BE2C (cell line): ENCODE data around the gene TPBGL.

ENCODE experiments used
- DNase-seq: peaks from one replicate; pipeline ENCODE4 v3.0.0-alpha.2; 2020
- H3K27me3 ChIP-seq: fragments of 250-450 bp; sonication (Bioruptor Pico); 2 replicates; pipeline ENCODE4 v1.5.1; 2020; ENCODE audit warnings: mild to moderate bottlenecking
- H3K36me3 ChIP-seq: fragments of 250-450 bp; sonication (Bioruptor Pico); 2 replicates; pipeline ENCODE4 v1.5.1; 2020; ENCODE audit warnings: mild to moderate bottlenecking
- H3K4me1 ChIP-seq: fragments of 250-450 bp; sonication (Bioruptor Pico); 2 replicates; pipeline ENCODE4 v1.5.1; 2020
- H3K4me3 ChIP-seq: 2 replicates; pipeline ENCODE4 v1.5.1; 2011; ENCODE audit warnings: low read depth, low read length
- H3K9me3 ChIP-seq: fragments of 250-450 bp; sonication (Bioruptor Pico); 2 replicates; pipeline ENCODE4 v1.5.1; 2020
- TF ChIP-seq, protein P1 (sequence below): IDR thresholded peaks from 2 replicates; pipeline ENCODE4 v1.5.1; 2012; ENCODE audit warnings: mild to moderate bottlenecking, low read depth, low read length

The TPBGL gene

DNA sequence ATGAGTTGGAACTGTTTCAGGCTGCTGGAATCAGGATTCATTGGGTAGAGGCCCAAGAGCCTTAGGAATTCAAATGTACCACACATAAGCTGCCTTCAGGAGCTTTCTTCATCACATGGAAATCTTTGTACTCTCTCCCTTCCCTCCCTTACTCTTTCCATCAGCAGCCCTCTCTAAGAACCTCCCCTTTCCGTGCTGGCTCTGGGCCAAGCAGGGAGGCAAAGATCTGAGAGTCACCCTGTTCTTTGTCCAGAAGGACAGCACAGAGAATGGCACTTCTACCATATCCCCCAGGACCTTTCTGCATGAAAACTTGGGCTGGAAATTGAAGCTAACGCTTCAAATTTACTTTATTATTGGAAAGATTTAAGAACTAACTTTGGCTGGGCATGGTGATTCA lies 20.7 kb upstream of the TPBGL start:
- Histone ChIP-seq H3K4me3 (no peak overlapping the region), H3K36me3 (no peaks in the 10 kb centered on the region), H3K4me1 (peaks cover 36% of the 10 kb centered on the region), H3K27me3 (no peaks in the 10 kb centered on the region), H3K9me3 (no peaks in the 10 kb centered on the region)
- TF ChIP-seq, protein P1, sequence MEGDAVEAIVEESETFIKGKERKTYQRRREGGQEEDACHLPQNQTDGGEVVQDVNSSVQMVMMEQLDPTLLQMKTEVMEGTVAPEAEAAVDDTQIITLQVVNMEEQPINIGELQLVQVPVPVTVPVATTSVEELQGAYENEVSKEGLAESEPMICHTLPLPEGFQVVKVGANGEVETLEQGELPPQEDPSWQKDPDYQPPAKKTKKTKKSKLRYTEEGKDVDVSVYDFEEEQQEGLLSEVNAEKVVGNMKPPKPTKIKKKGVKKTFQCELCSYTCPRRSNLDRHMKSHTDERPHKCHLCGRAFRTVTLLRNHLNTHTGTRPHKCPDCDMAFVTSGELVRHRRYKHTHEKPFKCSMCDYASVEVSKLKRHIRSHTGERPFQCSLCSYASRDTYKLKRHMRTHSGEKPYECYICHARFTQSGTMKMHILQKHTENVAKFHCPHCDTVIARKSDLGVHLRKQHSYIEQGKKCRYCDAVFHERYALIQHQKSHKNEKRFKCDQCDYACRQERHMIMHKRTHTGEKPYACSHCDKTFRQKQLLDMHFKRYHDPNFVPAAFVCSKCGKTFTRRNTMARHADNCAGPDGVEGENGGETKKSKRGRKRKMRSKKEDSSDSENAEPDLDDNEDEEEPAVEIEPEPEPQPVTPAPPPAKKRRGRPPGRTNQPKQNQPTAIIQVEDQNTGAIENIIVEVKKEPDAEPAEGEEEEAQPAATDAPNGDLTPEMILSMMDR, result no peak
- peak; percentile 57 for DNase-seq

DNA sequence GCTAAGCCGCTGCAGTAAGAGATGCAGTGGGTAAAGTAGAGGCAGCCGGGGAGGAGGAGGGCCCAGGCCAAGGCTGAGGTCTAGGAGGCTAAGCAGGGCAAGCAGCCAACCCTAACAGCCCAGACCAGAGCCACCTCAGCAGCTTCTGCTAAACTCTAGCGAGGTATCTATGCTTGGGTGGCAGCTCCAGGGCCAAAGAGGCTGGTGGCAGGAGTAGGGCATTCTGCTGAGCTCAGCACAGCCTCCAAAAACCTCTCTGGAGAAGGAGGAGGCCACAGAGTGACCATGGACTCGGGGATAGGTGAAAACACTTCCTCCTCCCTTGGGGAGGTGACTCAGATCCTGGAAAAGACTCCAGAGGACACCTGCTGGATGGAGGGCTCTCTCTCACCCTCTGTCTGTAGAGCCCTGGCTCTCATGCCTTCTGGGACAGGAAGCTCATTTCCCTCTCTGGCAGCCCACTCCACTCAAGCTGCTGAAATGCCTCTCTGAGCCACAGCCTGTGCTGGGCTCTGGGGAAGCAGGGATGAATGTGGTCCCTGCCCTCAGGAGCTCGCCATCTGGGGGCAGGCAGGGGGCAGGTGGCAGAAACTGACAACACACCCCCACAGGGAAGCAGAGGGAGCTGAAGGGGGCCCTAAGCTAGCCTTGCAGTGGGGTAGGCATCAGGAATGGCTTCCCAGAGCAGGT lies 16.5 kb upstream of the TPBGL start:
- no peaks in the 10 kb centered on the region for H3K9me3 ChIP-seq
- no peaks in the 10 kb centered on the region for H3K36me3 ChIP-seq
- no peak overlapping the region for H3K4me3 ChIP-seq
- H3K27me3 ChIP-seq, result no peaks in the 10 kb centered on the region
- peaks cover 18% of the 10 kb centered on the region for H3K4me1 ChIP-seq
- TF ChIP-seq, protein P1, result peak; percentile 43
- no peak for DNase-seq

DNA sequence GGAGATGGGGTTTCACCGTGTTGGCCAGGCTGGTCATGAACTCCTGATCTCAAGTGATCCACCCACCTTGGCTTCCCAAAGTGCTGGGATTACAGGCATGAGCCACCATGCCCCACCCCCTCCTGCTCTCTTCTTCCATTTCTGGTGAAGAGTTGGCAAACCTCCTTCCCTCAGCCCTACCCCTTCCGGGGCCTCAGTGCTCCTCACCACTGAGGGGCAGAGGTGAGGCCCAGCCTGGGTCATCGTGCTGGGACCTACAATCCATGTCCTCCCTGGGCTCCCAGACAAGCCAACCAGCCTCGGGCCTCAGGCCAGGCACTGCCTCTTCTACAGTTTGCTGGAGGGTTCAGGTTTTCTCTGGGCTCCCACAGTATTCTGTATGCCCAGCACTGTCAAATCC lies 14.8 kb upstream of the TPBGL start:
- H3K9me3 ChIP-seq, result no peaks in the 10 kb centered on the region
- no peak for DNase-seq
- peaks cover 9% of the 10 kb centered on the region for H3K4me1 ChIP-seq
- no peaks in the 10 kb centered on the region for H3K27me3 ChIP-seq
- H3K4me3 ChIP-seq, result no peak overlapping the region
- TF ChIP-seq, protein P1, result no peak
- no peaks in the 10 kb centered on the region for H3K36me3 ChIP-seq

GRCh38 chr11:75229466-75229865 lies 11.1 kb upstream of the TPBGL start:
- TF ChIP-seq, protein P1, result no peak
- Histone ChIP-seq H3K4me1 (peaks cover 9% of the 10 kb centered on the region), H3K9me3 (no peaks in the 10 kb centered on the region), H3K36me3 (0 out of 2 replicates have a peak, but pooled peaks cover 2% of the 10 kb centered on the region), H3K27me3 (no peaks in the 10 kb centered on the region), H3K4me3 (no peak overlapping the region)
- DNase-seq, result peak; percentile 13

DNA sequence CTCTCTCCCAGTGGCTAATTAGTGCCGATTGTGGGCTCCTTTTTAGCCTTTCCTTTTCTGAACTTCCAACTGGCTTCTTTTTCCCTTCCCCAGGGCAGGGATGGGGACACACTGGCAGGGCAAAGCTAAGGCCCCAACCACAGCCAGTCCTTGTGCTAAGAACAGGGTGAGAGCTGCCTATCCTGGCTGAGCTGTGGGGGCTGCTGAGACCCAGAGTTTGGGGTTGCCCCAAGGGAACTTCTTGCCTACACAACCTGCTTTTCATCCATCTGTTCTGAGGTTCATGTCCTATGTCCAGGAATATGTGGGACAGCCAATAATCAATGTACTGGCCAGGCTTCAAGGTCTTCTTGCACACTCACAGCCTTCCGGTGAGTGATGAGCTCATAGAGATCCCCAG lies 10.0 kb upstream of the TPBGL start:
- Histone ChIP-seq H3K9me3 (no peaks in the 10 kb centered on the region), H3K4me1 (peaks cover 3% of the 10 kb centered on the region), H3K27me3 (no peaks in the 10 kb centered on the region), H3K36me3 (0 out of 2 replicates have a peak, but pooled peaks cover 2% of the 10 kb centered on the region), H3K4me3 (no peak overlapping the region)
- DNase-seq, result peak; percentile 2
- TF ChIP-seq, protein P1, result no peak

DNA sequence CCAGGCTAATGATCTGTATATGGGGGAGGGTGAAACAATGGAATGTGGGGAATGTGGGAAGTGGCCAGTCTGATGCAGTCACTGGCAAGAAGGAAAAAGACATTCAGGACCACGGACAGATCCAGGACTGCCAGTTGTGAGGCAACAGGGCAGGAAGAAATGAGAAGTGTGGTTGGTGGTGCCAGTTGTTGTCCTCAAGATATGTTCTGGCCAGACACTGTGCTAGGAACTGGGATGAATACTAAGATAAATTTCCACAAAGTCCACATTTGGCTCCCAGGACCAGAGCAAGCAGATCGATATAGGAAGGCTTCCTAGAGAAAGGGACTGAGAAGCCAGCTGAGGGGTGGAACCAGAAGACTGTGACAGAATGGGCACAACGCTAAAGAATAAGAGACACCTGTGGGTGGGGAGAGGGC lies 6.8 kb upstream of the TPBGL start:
- H3K27me3 ChIP-seq, result no peaks in the 10 kb centered on the region
- DNase-seq, result no peak
- H3K4me1 ChIP-seq, result no peaks in the 10 kb centered on the region; the same call in 1 of the 2 replicates
- TF ChIP-seq, protein P1, result no peak
- peaks cover 4% of the 10 kb centered on the region; the same call in 1 of the 2 replicates for H3K36me3 ChIP-seq
- no peak overlapping the region for H3K4me3 ChIP-seq
- H3K9me3 ChIP-seq, result no peaks in the 10 kb centered on the region
